ENCODE measurements around the gene ERICH6B.
"Not testable (repeated sequence)": the region's sequence is repeated elsewhere in the genome, so short reads cannot be mapped to it uniquely, and the experiment has no call there.

Gene ERICH6B

GRCh38 chr13:45615501-45616101, at the start of gene ERICH6B:
Gene ERICH6B (minus strand): TSS chr13:45615739. CDS start chr13:45597005, 18,734 bp downstream.
- Histone ChIP-seq H3K4me3 (ENCODE audit: low read length) (no peak within 1 kb of the TSS), H3K4me1 (ENCODE audit: low read length) (no peaks in the 10 kb centered on the region), H3K27ac (ENCODE audit: low read length) (no peak within 1 kb of the TSS), H3K9ac (ENCODE audit: low read length) (no peak within 1 kb of the TSS), H3K27me3 (ENCODE audit: low read depth, low read length) (peaks cover 40% of the 10 kb centered on the region), H3K79me2 (ENCODE audit: low read length) (no peaks in the 10 kb centered on the region), H3K36me3 (replicated peaks; ENCODE audit: low read depth, low read length) (no peaks in the 10 kb centered on the region), H3K4me2 (ENCODE audit: low read length) (no peak within 1 kb of the TSS), H4K20me1 (ENCODE audit: insufficient read depth, low read length) (no peaks in the 10 kb centered on the region), H3K9me3 (ENCODE audit: insufficient read depth, low read length) (no peaks in the 10 kb centered on the region), H2AFZ (ENCODE audit: low read depth, low read length) (no peak within 1 kb of the TSS)
- no peak for TF ChIP-seq CTCF (IDR thresholded peaks at IDR 0.05; ENCODE audit: low read depth, low read length)
- TF ChIP-seq EZH2phosphoT487 (IDR thresholded peaks at IDR 0.05; ENCODE audit: low read depth), result no peak

GRCh38 chr13:45662903-45663302, 47.4 kb upstream of the ERICH6B start:
- not testable (repeated sequence) for H3K79me2 ChIP-seq (ENCODE audit: low read length); H3K9ac ChIP-seq (ENCODE audit: low read length); H3K4me3 ChIP-seq (ENCODE audit: low read length); H2AFZ ChIP-seq (ENCODE audit: low read depth, low read length); H3K4me2 ChIP-seq (ENCODE audit: low read length); H3K27ac ChIP-seq (ENCODE audit: low read length); H3K27me3 ChIP-seq (ENCODE audit: low read depth, low read length); H4K20me1 ChIP-seq (ENCODE audit: insufficient read depth, low read length)
- Histone ChIP-seq H3K9me3 (ENCODE audit: insufficient read depth, low read length) (peaks cover 11% of the 10 kb centered on the region; the same call in 1 of the 2 replicates), H3K36me3 (replicated peaks; ENCODE audit: low read depth, low read length) (peaks cover 11% of the 10 kb centered on the region), H3K4me1 (ENCODE audit: low read length) (peaks cover 16% of the 10 kb centered on the region)

- TF ChIP-seq EZH2phosphoT487 (IDR thresholded peaks at IDR 0.05; ENCODE audit: low read depth) (no peak), CTCF (IDR thresholded peaks at IDR 0.05; ENCODE audit: low read depth, low read length) (no peak)
These were observed 46.6 kb upstream of the ERICH6B start for GRCh38 chr13:45662162-45662561.

GRCh38 chr13:45660458-45660857, 44.9 kb upstream of the ERICH6B start:
- not testable (repeated sequence) for H3K9ac ChIP-seq (ENCODE audit: low read length); H3K79me2 ChIP-seq (ENCODE audit: low read length); H3K27me3 ChIP-seq (ENCODE audit: low read depth, low read length); H4K20me1 ChIP-seq (ENCODE audit: insufficient read depth, low read length)
- H2AFZ ChIP-seq (ENCODE audit: low read depth, low read length), result 0 out of 2 replicates have a peak overlapping the region, but pooled peaks have one; percentile 15
- H3K4me1 ChIP-seq (ENCODE audit: low read length), result peaks cover 16% of the 10 kb centered on the region
- peak overlapping the region; percentile 55 for H3K27ac ChIP-seq (ENCODE audit: low read length)
- peak overlapping the region; percentile 24 for H3K4me2 ChIP-seq (ENCODE audit: low read length)
- H3K36me3 ChIP-seq (replicated peaks; ENCODE audit: low read depth, low read length), result peaks cover 11% of the 10 kb centered on the region
- 0 out of 2 replicates have a peak overlapping the region, but pooled peaks have one; percentile 8 for H3K4me3 ChIP-seq (ENCODE audit: low read length)
- peaks cover 11% of the 10 kb centered on the region; the same call in 1 of the 2 replicates for H3K9me3 ChIP-seq (ENCODE audit: insufficient read depth, low read length)

More at GRCh38 chr13:45662162-45662561, 46.6 kb upstream of the ERICH6B start:
- no peak overlapping the region for H3K4me2 ChIP-seq (ENCODE audit: low read length)
- no peak overlapping the region for H2AFZ ChIP-seq (ENCODE audit: low read depth, low read length)
- H3K4me3 ChIP-seq (ENCODE audit: low read length), result no peak overlapping the region
- no peak overlapping the region for H3K27ac ChIP-seq (ENCODE audit: low read length)
- H3K27me3 ChIP-seq (ENCODE audit: low read depth, low read length), result no peaks in the 10 kb centered on the region
- H3K9me3 ChIP-seq (ENCODE audit: insufficient read depth, low read length), result peaks cover 11% of the 10 kb centered on the region; the same call in 1 of the 2 replicates
- no peaks in the 10 kb centered on the region for H4K20me1 ChIP-seq (ENCODE audit: insufficient read depth, low read length)
- peaks cover 11% of the 10 kb centered on the region for H3K36me3 ChIP-seq (replicated peaks; ENCODE audit: low read depth, low read length)
- no peaks in the 10 kb centered on the region for H3K79me2 ChIP-seq (ENCODE audit: low read length)
- peaks cover 16% of the 10 kb centered on the region for H3K4me1 ChIP-seq (ENCODE audit: low read length)
- no peak overlapping the region for H3K9ac ChIP-seq (ENCODE audit: low read length)

GRCh38 chr13:45659536-45659935, 44.0 kb upstream of the ERICH6B start:
- no peak overlapping the region for H3K27ac ChIP-seq (ENCODE audit: low read length)
- no peak overlapping the region for H3K4me2 ChIP-seq (ENCODE audit: low read length)
- no peak overlapping the region for H3K4me3 ChIP-seq (ENCODE audit: low read length)

More at GRCh38 chr13:45659536-45659935, 44.0 kb upstream of the ERICH6B start:
- Histone ChIP-seq H3K9ac (ENCODE audit: low read length) (no peak overlapping the region), H2AFZ (ENCODE audit: low read depth, low read length) (no peak overlapping the region), H3K9me3 (ENCODE audit: insufficient read depth, low read length) (peaks cover 11% of the 10 kb centered on the region; the same call in 1 of the 2 replicates), H4K20me1 (ENCODE audit: insufficient read depth, low read length) (no peaks in the 10 kb centered on the region), H3K4me1 (ENCODE audit: low read length) (peaks cover 16% of the 10 kb centered on the region), H3K79me2 (ENCODE audit: low read length) (no peaks in the 10 kb centered on the region), H3K27me3 (ENCODE audit: low read depth, low read length) (no peaks in the 10 kb centered on the region), H3K36me3 (replicated peaks; ENCODE audit: low read depth, low read length) (peaks cover 11% of the 10 kb centered on the region)
- TF ChIP-seq EZH2phosphoT487 (IDR thresholded peaks at IDR 0.05; ENCODE audit: low read depth) (no peak), CTCF (IDR thresholded peaks at IDR 0.05; ENCODE audit: low read depth, low read length) (no peak)

All from OCI-LY3 (cell line).